ENCODE results near the gene MED13L. TPM values are rescaled to one million over a fixed set of nuclear protein-coding genes. Genes with fewer than 3 reads are reported as not detected.

The MED13L gene
- polyA plus RNA-seq, 1 donor from 2014 or later: 10.7 TPM

DNA sequence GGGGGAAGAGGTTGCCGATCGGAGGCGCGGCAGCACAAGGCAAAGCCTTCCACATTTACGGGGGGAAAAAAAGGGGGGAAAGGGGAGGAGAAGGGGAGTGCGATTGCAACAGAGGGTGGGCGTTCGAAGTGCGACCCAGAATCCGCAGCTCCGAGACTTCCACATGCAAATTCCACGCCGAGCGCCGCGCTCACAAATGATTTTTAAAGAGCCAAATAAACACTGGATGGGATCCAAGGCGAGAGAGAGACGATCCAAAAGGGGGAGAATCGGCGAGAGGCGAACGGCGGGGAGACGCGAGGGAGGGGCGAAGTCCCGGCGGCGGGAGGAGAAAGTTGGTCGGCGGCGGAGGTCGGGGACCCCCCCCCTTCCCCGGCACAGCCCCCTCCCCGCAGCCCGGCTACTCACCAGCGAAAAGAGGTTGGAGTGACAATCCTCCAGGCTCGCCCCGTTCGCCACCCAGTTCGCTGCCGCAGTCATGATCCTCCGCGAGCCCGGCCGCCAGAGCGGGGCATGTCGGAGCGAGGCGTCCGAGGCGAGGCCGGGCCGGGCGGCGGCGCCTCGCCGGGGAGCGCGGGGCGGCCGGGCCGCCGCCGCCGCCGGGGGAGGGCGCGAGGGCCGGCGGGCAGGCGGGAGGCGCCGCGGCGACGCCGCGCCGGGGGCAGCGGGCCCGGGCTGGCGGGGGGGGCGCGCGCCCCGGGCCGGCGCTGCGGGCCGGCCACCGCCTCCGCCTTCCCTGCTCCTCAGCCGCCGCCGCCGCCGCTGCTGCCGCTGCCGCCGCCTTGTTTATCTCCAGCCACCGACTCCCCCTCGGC, 634 bp downstream of the MED13L start:
- H3K4me1 Mint-ChIP-seq: peaks cover 30 to 47% (median 32%) of the 10 kb centered on the region in 3 donors
- H3K27me3 Mint-ChIP-seq: no peaks in the 10 kb centered on the region
- H3K9me3 Mint-ChIP-seq: no peaks in the 10 kb centered on the region
- H3K4me3 Mint-ChIP-seq: peak overlapping the region; percentile 97 to 99 (median 98)
- H3K27ac Mint-ChIP-seq: peak overlapping the region; percentile 77 to 96 (median 95)
- no peaks in the 10 kb centered on the region for H3K36me3 Mint-ChIP-seq

DNA sequence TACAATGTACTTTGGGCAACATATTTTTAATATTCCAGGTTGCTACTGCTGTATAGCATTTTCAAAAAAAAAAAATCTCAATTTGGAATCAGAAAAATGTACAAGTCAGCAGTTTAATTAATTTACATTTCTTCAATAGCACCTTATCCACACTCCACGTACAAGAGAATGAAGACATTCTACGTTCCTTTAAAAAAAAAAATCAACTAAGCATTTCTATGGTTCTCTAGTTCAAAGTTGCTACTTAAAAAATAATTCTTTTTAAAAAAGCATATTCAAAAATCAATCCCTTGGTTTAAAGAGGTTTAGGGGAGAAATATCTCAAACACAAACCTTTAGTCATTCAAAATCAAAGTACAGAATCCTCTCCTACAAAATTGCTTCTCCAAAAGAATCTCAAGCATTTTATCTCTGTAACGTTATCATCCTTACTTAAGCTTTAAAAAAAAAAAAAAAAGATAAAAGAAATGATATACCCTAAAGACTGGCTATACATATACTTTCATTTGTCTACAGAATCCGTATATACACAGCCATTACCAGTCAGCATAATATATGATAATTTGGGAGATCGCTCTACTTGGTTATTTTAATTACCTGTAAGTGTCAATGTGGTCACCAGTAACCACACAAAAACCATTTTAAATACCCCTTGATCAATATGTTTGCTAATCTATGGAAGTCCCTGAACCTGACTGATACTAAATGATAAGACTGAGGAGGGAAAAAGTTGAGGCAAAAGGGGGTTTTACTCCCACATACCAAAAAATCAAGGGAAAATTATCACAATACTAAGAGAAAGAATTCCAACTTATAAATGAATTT, 2.7 kb downstream of the MED13L start:
- Mint-ChIP-seq H3K27ac (peak overlapping the region in 1 of 3 donors; percentile 96), H3K4me1 (peaks cover 35 to 45% (median 38%) of the 10 kb centered on the region in 3 donors), H3K9me3 (peaks cover 0 to 2% (median 0%) of the 10 kb centered on the region in 3 donors), H3K27me3 (no peaks in the 10 kb centered on the region), H3K36me3 (no peaks in the 10 kb centered on the region), H3K4me3 (peak overlapping the region; percentile 55 to 99 (median 98))

DNA sequence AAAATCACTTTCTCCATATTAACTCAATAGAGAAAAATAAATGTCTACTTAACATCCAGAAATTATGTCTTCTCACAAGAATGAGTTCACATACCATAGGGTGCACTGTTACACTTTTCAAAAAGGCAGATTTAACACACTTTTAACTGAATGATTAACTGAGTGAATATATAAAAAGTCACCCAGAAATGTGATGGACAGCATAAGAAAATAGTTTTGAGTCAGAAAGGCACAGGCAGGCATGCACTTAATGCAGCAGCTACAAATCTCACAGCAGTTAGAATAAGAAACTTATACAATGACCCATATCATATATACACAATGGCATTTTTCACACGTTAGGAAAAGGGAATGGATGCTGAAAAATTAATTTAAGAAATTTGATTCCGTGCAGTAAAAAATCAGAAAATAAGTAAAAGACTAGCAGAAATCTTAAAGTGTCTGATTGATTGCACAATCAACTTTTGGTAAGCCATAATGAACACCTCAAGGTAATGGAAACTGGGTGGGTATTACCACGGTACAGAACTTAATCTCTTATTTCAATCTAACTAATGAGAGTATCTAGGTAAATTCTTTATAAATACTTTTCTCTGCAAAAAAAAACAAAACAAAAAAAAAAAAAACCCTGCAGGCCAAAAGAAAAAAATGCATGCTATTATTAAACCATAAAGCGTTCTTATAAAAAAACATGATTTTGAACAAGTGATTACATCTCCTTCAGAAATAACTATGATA, 3.5 kb downstream of the MED13L start:
- Mint-ChIP-seq H3K27me3 (no peaks in the 10 kb centered on the region), H3K27ac (peak overlapping the region in 1 of 3 donors; percentile 22), H3K9me3 (peaks cover 0 to 2% (median 0%) of the 10 kb centered on the region in 3 donors), H3K4me1 (peaks cover 39 to 45% (median 39%) of the 10 kb centered on the region in 3 donors), H3K4me3 (peak overlapping the region in 3 of 4 donors; percentile 77 to 99 (median 83)), H3K36me3 (no peaks in the 10 kb centered on the region)

DNA sequence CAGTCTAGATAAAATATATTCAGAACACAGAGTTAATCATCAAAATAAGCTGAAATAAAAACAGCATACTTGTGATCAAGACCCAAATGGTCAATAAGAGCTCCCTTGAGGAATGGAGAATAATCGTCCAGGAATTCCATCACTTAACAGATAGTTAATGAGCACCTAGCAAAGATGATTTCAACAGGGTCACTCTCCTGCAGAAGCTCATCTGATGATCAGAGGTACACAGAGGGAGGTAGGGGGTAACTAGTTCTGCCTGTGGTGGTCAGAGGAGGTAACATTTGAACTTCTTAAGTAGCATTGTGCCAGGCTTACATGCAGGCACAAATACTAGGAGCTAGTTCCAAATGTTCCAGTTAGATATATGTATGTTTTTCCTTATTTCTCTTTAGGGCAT, 9.5 kb downstream of the MED13L start:
- H3K4me3 Mint-ChIP-seq: no peak overlapping the region
- H3K36me3 Mint-ChIP-seq: no peaks in the 10 kb centered on the region

DNA sequence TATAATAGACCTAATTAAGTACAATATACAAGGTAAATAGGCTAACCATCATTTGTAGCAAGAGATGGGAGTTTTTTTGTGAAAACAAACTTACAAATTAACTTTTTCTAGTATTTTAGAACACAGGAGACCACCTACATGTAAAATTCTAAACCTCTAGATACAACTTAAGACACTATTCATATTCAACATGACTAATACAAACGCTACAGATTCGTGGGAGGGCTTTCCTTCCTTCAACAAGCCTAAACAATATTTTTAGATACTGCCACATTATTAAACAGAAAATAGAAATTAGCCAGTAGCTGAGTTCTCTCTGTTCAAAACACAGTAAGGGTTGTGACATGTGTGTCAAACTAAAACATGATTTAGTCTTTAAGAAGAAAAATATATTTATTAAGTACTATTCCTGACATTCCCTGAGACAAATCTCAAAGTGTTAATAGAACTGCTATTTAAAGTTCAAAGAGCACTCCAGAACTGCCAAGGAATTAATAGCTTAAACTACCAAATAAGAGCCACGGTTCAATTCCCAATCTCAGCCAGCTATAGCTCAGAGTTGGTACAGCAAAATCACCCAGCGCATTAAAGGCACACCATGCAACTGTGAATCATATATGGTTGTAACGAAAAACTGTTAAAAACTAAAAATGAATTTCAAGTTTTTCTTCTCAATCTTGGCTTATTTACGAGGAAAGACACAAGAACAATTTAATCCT, 10.7 kb downstream of the MED13L start:
- Mint-ChIP-seq H3K4me1 (peaks cover 11 to 28% (median 27%) of the 10 kb centered on the region in 3 donors), H3K4me3 (no peak overlapping the region), H3K27ac (no peak overlapping the region), H3K36me3 (no peaks in the 10 kb centered on the region), H3K9me3 (peaks cover 0 to 2% (median 0%) of the 10 kb centered on the region in 3 donors), H3K27me3 (no peaks in the 10 kb centered on the region)

More for the DNA sequence above, 9.5 kb downstream of the MED13L start:
- peaks cover 9 to 28% (median 22%) of the 10 kb centered on the region in 3 donors for H3K4me1 Mint-ChIP-seq
- peaks cover 0 to 2% (median 0%) of the 10 kb centered on the region in 3 donors for H3K9me3 Mint-ChIP-seq
- no peak overlapping the region for H3K27ac Mint-ChIP-seq
- no peaks in the 10 kb centered on the region for H3K27me3 Mint-ChIP-seq

DNA sequence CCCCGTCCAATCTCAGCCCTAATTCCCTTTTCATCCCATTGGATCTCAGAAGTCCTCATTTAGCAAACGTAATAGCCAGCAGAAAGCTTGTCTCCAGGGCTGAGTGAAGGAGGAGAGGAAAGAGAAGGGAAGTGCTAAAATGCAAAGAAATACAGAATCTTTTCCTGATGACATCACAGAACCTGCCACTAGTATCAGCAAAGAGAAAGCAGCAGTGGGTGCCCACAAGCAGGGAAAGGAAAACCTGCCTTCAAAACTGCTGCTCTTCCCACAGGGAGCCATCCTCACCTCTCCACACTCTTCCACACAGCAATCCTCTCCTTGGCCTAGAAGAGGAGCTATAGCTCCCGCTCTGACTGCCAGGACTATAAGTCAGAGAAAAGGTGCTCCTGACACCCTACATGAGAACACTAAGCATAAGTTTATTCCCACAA, 11.3 kb downstream of the MED13L start:
- H3K4me1 Mint-ChIP-seq: peaks cover 16 to 29% (median 29%) of the 10 kb centered on the region in 3 donors
- H3K27ac Mint-ChIP-seq: no peak overlapping the region
- no peaks in the 10 kb centered on the region for H3K9me3 Mint-ChIP-seq
- no peaks in the 10 kb centered on the region for H3K36me3 Mint-ChIP-seq
- no peaks in the 10 kb centered on the region for H3K27me3 Mint-ChIP-seq
- no peak overlapping the region for H3K4me3 Mint-ChIP-seq

DNA sequence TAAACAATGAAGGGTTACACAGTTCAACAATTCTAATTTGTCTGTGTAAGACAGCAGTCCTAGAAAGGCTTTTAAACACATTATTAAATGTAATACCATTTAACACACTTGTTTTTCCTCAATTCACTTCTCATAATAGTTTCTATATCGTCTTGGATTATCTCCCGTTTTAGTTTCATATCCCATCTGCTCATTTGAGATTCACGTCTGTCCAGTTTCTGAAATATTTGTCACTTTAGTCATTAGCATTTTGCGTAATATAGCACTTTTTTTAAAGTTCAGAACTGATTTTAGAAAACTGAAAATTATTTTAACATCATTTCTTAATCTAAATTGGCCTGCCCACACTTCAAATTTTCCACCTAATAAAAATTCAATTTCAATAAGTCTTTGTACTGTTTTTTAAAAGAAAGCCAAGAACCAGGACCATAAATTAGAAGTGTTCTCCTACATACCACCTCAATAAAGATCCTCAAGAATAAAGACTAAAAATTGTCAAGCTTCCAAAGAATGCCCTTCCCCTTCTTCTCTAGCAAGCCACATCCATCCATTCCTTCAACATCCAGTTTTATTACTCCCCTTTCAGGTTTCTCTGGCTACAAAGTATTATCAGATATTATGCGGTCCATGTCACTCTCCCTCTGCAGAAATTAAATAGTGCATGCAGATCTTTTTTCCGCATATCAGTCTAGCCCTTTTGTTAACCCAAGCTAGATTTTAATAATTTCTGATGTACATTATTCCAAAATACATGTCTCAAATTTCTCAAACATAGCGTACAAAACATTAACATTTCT, 11.9 kb downstream of the MED13L start:
- Mint-ChIP-seq H3K4me1 (peaks cover 21 to 35% (median 34%) of the 10 kb centered on the region in 3 donors), H3K36me3 (no peaks in the 10 kb centered on the region), H3K27ac (no peak overlapping the region), H3K27me3 (no peaks in the 10 kb centered on the region), H3K9me3 (no peaks in the 10 kb centered on the region), H3K4me3 (no peak overlapping the region)

DNA sequence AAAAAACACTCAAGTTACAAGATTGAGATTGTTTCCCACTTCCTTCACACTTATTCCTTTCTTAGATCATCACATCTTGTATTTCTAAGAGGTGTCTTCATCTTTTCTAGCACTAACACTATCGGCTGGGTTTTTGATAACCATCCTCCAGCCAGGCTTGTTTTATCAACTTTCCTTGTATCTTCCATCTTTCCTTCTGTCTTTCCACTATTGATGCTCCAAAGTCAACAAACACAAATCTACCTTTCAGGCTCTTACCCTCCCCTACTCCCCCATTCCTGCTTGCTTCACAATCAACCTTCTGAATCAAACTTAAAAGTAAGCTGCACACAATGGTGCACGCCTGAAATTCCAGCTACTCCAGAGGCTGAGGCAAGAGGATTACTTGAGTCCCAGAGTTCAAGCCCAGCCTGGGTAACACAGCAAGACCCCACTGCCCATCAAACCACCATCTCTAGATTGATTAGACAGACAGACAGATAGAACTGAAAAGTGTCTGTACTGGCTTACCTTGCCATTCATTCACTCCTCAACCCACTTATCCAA, 12.9 kb downstream of the MED13L start:
- Mint-ChIP-seq H3K9me3 (no peaks in the 10 kb centered on the region), H3K27me3 (no peaks in the 10 kb centered on the region), H3K4me1 (peaks cover 23 to 40% (median 33%) of the 10 kb centered on the region in 3 donors), H3K27ac (peak overlapping the region in 1 of 3 donors; percentile 14), H3K4me3 (peak overlapping the region in 2 of 4 donors; percentile 84), H3K36me3 (no peaks in the 10 kb centered on the region)

DNA sequence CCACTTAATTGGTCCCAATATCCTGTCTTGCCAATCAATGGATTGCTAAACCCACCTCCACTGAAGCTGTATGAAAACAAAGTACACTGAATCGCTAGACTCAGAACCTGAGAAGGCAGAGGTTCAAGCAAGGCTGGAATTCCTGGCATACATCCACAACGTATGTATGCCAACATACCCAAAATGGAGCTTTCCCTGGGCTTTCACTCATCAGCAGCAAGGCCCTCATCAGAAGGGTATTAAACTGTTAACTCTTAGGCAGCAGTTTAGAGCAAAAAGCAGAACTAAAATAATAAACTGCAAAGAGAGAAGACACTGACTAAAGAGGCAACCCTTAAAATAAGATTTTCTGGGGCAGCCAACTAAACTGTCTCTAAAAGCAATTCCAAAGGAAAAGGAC, 13.6 kb downstream of the MED13L start:
- Mint-ChIP-seq H3K4me1 (peaks cover 23 to 40% (median 40%) of the 10 kb centered on the region in 3 donors), H3K27ac (peak overlapping the region in 1 of 3 donors; percentile 12), H3K4me3 (peak overlapping the region in 2 of 4 donors; percentile 63 to 67), H3K27me3 (no peaks in the 10 kb centered on the region), H3K9me3 (no peaks in the 10 kb centered on the region), H3K36me3 (no peaks in the 10 kb centered on the region)

DNA sequence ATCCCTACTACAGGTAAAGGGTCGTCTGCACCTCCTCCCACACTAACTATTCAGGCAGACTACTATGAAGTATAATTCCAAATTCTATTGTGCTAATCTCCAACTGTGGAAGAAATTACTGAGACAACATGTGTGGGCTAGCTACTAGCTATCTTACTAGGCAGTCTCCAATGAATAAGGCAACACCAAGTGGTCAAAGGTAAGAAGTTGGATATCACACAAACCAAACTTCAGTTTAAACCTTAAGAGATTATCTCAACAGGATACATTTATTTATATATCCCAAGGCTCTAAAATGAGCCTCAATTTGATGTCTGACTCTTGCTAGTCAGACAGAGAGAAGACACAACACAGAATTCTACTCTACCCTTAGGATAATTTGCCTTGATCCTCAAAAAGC, 14.1 kb downstream of the MED13L start:
- Mint-ChIP-seq H3K4me1 (peaks cover 23 to 42% (median 40%) of the 10 kb centered on the region in 3 donors), H3K4me3 (peak overlapping the region in 1 of 4 donors; percentile 25), H3K27ac (peak overlapping the region in 1 of 3 donors; percentile 12)

DNA sequence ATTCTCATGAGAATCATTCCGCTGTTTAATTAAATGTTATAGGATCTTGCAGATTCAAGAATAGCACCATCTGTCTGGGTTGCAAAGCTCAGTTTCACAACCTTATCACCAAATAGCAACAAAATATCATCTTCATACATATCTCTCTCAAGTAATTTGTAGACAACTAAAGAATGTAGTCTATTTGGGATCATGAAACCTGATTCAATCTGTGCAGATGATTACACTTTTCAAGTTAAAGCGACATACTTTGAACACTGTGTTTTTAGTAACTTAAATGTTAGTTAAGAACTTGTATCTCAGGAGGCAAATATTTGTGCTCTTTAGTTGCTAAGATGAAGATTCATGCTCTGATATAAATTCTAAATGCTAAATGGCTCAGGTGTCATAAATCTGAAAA, 14.8 kb downstream of the MED13L start:
- Mint-ChIP-seq H3K4me1 (peaks cover 29 to 45% (median 44%) of the 10 kb centered on the region in 3 donors), H3K4me3 (no peak overlapping the region), H3K36me3 (no peaks in the 10 kb centered on the region), H3K9me3 (no peaks in the 10 kb centered on the region), H3K27ac (no peak overlapping the region), H3K27me3 (no peaks in the 10 kb centered on the region)

More for the DNA sequence above, 14.1 kb downstream of the MED13L start:
- H3K27me3 Mint-ChIP-seq: no peaks in the 10 kb centered on the region
- H3K36me3 Mint-ChIP-seq: no peaks in the 10 kb centered on the region
- H3K9me3 Mint-ChIP-seq: no peaks in the 10 kb centered on the region

DNA sequence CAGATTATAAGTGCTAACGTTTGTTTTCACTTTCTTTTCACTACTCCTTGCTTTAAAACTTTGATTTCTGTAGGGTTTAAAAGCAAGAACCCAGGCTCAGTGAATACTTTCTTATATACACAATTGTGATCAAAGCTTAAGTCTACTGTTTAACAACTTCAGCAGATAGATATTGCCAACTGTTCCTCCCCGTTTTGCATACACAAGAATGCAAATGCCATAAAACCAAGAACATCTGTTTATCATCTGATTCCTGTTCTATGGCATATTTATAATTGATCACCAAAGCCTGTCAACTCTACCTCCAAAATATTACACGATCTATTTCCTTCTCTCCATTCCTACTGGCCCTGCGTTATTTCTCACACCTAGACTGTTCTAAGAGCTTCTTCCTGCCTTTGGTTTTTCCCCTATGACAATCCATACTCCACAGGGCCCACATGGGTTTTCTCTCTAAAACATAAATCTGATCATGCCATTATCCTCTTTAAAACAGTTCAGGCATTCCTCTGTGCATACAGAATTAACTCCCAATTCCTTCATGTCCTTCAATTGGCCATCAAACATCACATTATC, 15.9 kb downstream of the MED13L start:
- Mint-ChIP-seq H3K27ac (no peak overlapping the region), H3K4me3 (peak overlapping the region in 2 of 4 donors; percentile 56 to 79), H3K4me1 (peaks cover 38 to 52% (median 52%) of the 10 kb centered on the region in 3 donors), H3K27me3 (no peaks in the 10 kb centered on the region), H3K36me3 (no peaks in the 10 kb centered on the region), H3K9me3 (no peaks in the 10 kb centered on the region)

Measured in IgD-negative memory B cell (primary cell).